HepG2 (cell line): ENCODE results near the gene USP17L5. TPM values are rescaled to one million over a fixed set of nuclear protein-coding genes. Genes with fewer than 3 reads are reported as not detected.
"Not testable (repeated sequence)": the region's sequence is repeated elsewhere in the genome, so short reads cannot be mapped to it uniquely, and the experiment has no call there.

Experiments used
- ATAC-seq: fragments of 200-7000 bp; cut with Tn5 transposase; 3 replicates; pipeline ENCODE4 v1.9.1; 2020; ENCODE audit warnings: mild to moderate bottlenecking, moderate library complexity
- BruUV-seq: library from RNA; stranded (reverse); fragments of 400-500 nt; replicated peaks from 2 replicates; lab custom pipeline; 2021; lab: Mats Ljungman, UMichigan
- CTCF ChIA-PET: fragments of 300-600 bp; formaldehyde crosslinking; extraction: SDS; loops from one replicate; lab custom pipeline; 2021; ENCODE audit warnings: low total read pairs, inconsistent platforms, low intra/inter-chr PET ratio; lab: Yijun Ruan, JAX
- POLR2A ChIA-PET: fragments of 350-600 bp; sonication (Branson Sonifier 250); formaldehyde crosslinking; loops from one replicate; lab custom pipeline; 2020; ENCODE audit warnings: antibody characterized with exemption, inconsistent platforms; lab: Yijun Ruan, JAX
- DNase-seq: peaks from one replicate; pipeline ENCODE4 v3.0.0-alpha.2; 2015; ENCODE audit warnings: low spot score
- FAIRE-seq: peaks from 3 replicates; lab custom pipeline; 2011; peaks lifted over from hg19 to GRCh38; lab: Jason Lieb, UNC
- H2AFZ ChIP-seq: one replicate; pipeline ENCODE4 v1.6.1; 2011; ENCODE audit warnings: low read length, inconsistent platforms
- H3K27ac ChIP-seq: fragments of 300-600 bp; 3 replicates; pipeline ENCODE4 v1.8.0; 2011; ENCODE audit warnings: mixed run types, mild to moderate bottlenecking, mixed read lengths, low read length, inconsistent platforms; ENCODE audit not compliant: insufficient read depth; ENCODE audit errors: extremely low read length
- H3K27me3 ChIP-seq, 2 experiments: fragments of 200-600 bp in 1 of 2; 2 replicates in 1 of 2; 3 replicates in 1 of 2; pipeline versions ENCODE4 v1.6.0 to v1.8.0; 2011; ENCODE audit warnings: low read length in 2 of 2, mild to moderate bottlenecking in 2 of 2, moderate library complexity in 2 of 2, inconsistent platforms in 1 of 2; ENCODE audit not compliant: insufficient read depth in 2 of 2, control insufficient read depth in 1 of 2
- H3K36me3 ChIP-seq, 2 experiments: fragments of 200-600 bp in 1 of 2; replicated peaks in 1 of 2; 2 replicates in 1 of 2; 3 replicates in 1 of 2; pipeline versions ENCODE4 v1.5.1 to v1.8.0; 2011; ENCODE audit warnings: low read length in 2 of 2, inconsistent platforms in 1 of 2; ENCODE audit not compliant: insufficient read depth in 2 of 2, control insufficient read depth in 1 of 2
- H3K4me1 ChIP-seq: 2 replicates; pipeline ENCODE4 v1.5.1; 2012; ENCODE audit warnings: low read length, inconsistent platforms; ENCODE audit not compliant: insufficient read depth
- H3K4me2 ChIP-seq: 2 replicates; pipeline ENCODE4 v1.6.0; 2011; ENCODE audit warnings: low read depth, low read length, inconsistent platforms
- H3K4me3 ChIP-seq, 3 experiments: fragments of 200-600 bp in 1 of 3; sonication (generic), shearing (Covaris generic) in 1 of 3; replicated peaks in 1 of 3; 2 replicates each; pipeline ENCODE4 v1.5.1; 2011 to 2016; ENCODE audit warnings: low read length in 3 of 3, inconsistent platforms in 2 of 3, low read depth in 2 of 3, mild to moderate bottlenecking in 2 of 3, control low read depth in 1 of 3, mixed read lengths in 1 of 3; ENCODE audit not compliant: insufficient read depth in 1 of 3
- H3K79me2 ChIP-seq: one replicate; pipeline ENCODE4 v1.6.1; 2011; ENCODE audit warnings: low read length, inconsistent platforms; ENCODE audit not compliant: insufficient read depth
- H3K9ac ChIP-seq: 2 replicates; pipeline ENCODE4 v1.6.0; 2011; ENCODE audit warnings: mild to moderate bottlenecking, low read depth, low read length, inconsistent platforms; ENCODE audit not compliant: insufficient read depth
- H3K9me3 ChIP-seq: 2 replicates; pipeline ENCODE4 v1.5.1; 2012; ENCODE audit warnings: mild to moderate bottlenecking, low read length
- H4K20me1 ChIP-seq: 2 replicates; pipeline ENCODE4 v1.6.0; 2011; ENCODE audit warnings: inconsistent platforms, mild to moderate bottlenecking, low read length, moderate library complexity; ENCODE audit not compliant: insufficient read depth
- GABPB1 ChIP-seq: IDR thresholded peaks from 2 replicates; pipeline ENCODE4 v1.6.1; 2016; ENCODE audit warnings: mild to moderate bottlenecking, missing genetic modification reagents, moderate library complexity, missing compliant biosample characterization
- KDM2A ChIP-seq: sonication (generic); formaldehyde crosslinking; IDR thresholded peaks from 2 replicates; pipeline ENCODE4 v1.4.0; 2020; ENCODE audit warnings: low read depth, missing genetic modification reagents, borderline replicate concordance
- RAD21 ChIP-seq: fragments of 450-650 bp; formaldehyde crosslinking; IDR thresholded peaks from 2 replicates; pipeline ENCODE4 v1.5.0; 2020; ENCODE audit warnings: mild to moderate bottlenecking
- STAG1 ChIP-seq: sonication (generic); formaldehyde crosslinking; IDR thresholded peaks from 2 replicates; pipeline ENCODE4 v1.4.0; 2020; ENCODE audit warnings: missing genetic modification reagents
- WGBS: methylation state at CpG from one replicate; pipeline ENCODE4 v1.1.6; 2017; ENCODE audit warnings: low lambda C conversion rate; 5-methylcytosine and 5-hydroxymethylcytosine counted together
- in situ Hi-C: cut with HindIII; loops from 2 replicates; pipeline ENCODE4 v1.10.0; 2017; ENCODE audit warnings: low pct_unique_long_range_greater_than_20kb; ENCODE audit not compliant: extremely low pct_ligation_motif_present
- intact Hi-C: fragments of 100-400 bp; cut with micrococcal nuclease; formaldehyde crosslinking; loops from one replicate; pipeline ENCODE4 v1.10.0; 2022; ENCODE audit not compliant: unreplicated experiment
- polyA plus RNA-seq, 8 experiments: library from polyadenylated mRNA; depleted of rRNA in 3 of 8; stranded (reverse) in 7 of 8; unstranded in 1 of 8; fragments of >200 nt; fragmentation: Illumina TruSeq in 4 of 8; extraction: Trizol in 4 of 8; gene quantifications; 2 replicates each; pipeline versions ENCODE4 v1.2.1 to v1.2.3, GENCODE V29; 2011 to 2016; ENCODE audit warnings: low read depth in 4 of 8, missing spikeins in 1 of 8, mixed read lengths in 1 of 8; ENCODE audit not compliant: insufficient read depth in 1 of 8
- total RNA-seq, 5 experiments: library from RNA; depleted of rRNA; stranded (reverse); fragments of >200 nt; fragmentation: Illumina TruSeq; extraction: Trizol; gene quantifications; 2 replicates each; pipeline ENCODE4 v1.2.3, GENCODE V29; 2016; ENCODE audit warnings: low read depth in 1 of 5
- TF ChIP-seq, protein P1 (sequence below): sonication (generic); formaldehyde crosslinking; IDR thresholded peaks from 2 replicates; pipeline ENCODE4 v1.4.0; 2020; ENCODE audit warnings: missing genetic modification reagents
- TF ChIP-seq, protein P2 (sequence below): sonication (generic); formaldehyde crosslinking; IDR thresholded peaks from 2 replicates; pipeline ENCODE4 v1.5.0; 2020; ENCODE audit warnings: mild to moderate bottlenecking, missing genetic modification reagents, moderate library complexity
- TF ChIP-seq, protein P3 (sequence below): sonication (generic); formaldehyde crosslinking; IDR thresholded peaks from 2 replicates; pipeline ENCODE4 v1.5.1; 2020; ENCODE audit warnings: mild to moderate bottlenecking, missing genetic modification reagents, moderate library complexity

Gene USP17L5
- total and polyA plus RNA-seq, 2 of the 13 experiments (the other 11 are each of a cell fraction or from before 2014, with no cell fraction given): not detected

DNA sequence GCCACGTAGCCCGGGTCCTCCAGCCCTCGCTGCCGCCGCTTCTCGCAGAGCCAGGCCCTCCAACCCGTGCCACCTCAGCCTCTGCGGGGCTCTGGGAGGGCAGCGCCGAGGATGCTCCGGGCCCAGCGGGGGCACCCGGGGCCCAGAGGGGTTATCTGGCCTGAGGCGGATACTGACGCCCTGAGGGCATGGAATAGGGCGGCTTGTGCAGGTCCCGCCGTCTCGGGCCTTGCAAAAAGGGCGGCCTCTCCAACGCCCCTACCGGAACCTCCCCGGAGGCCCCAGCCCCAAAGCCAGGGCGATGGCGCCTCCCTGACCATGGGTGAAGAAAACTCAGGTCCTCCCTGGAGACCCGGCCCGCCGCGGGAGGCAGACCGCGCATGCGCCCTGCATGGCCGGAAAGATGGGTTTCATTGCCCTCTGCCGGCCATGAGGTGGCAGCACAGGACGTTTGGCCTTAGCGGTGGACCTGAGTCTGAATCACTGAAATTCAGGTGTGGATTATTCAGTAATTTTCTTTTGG, 41.9 kb downstream of the USP17L5 start:
- H3K79me2 ChIP-seq, in situ Hi-C loops, H3K9me3 ChIP-seq, DNase-seq, intact Hi-C loops, H3K27me3 ChIP-seq, POLR2A ChIA-PET, H4K20me1 ChIP-seq, H3K27ac ChIP-seq, FAIRE-seq, CTCF ChIA-PET, H3K9ac ChIP-seq, H3K36me3 ChIP-seq, H2AFZ ChIP-seq, H3K4me1 ChIP-seq, BruUV-seq: not testable (repeated sequence)
- WGBS: 27% methylated on average over 19 of the region's 36 CpGs
- peak overlapping the region; percentile 55; the same call in 1 of the 2 replicates for H3K4me2 ChIP-seq
- H3K4me3 ChIP-seq: peak overlapping the region in 1 of 3 experiments; percentile 35; a peak in 1 of 6 replicates
- ATAC-seq: peak; percentile 50; the same call in 2 of the 3 replicates
- peak; percentile 38; the same call in 1 of the 2 replicates for TF ChIP-seq RAD21 (CRISPR knock-in tag)
- TF ChIP-seq, protein P1, sequence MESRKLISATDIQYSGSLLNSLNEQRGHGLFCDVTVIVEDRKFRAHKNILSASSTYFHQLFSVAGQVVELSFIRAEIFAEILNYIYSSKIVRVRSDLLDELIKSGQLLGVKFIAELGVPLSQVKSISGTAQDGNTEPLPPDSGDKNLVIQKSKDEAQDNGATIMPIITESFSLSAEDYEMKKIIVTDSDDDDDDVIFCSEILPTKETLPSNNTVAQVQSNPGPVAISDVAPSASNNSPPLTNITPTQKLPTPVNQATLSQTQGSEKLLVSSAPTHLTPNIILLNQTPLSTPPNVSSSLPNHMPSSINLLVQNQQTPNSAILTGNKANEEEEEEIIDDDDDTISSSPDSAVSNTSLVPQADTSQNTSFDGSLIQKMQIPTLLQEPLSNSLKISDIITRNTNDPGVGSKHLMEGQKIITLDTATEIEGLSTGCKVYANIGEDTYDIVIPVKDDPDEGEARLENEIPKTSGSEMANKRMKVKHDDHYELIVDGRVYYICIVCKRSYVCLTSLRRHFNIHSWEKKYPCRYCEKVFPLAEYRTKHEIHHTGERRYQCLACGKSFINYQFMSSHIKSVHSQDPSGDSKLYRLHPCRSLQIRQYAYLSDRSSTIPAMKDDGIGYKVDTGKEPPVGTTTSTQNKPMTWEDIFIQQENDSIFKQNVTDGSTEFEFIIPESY (CRISPR knock-in tag): peak; percentile 43; the same call in 1 of the 2 replicates
- TF ChIP-seq STAG1 (CRISPR knock-in tag): peak; percentile 55
- TF ChIP-seq KDM2A (CRISPR knock-in tag): peak; percentile 26; the same call in 1 of the 2 replicates
- TF ChIP-seq, protein P2, sequence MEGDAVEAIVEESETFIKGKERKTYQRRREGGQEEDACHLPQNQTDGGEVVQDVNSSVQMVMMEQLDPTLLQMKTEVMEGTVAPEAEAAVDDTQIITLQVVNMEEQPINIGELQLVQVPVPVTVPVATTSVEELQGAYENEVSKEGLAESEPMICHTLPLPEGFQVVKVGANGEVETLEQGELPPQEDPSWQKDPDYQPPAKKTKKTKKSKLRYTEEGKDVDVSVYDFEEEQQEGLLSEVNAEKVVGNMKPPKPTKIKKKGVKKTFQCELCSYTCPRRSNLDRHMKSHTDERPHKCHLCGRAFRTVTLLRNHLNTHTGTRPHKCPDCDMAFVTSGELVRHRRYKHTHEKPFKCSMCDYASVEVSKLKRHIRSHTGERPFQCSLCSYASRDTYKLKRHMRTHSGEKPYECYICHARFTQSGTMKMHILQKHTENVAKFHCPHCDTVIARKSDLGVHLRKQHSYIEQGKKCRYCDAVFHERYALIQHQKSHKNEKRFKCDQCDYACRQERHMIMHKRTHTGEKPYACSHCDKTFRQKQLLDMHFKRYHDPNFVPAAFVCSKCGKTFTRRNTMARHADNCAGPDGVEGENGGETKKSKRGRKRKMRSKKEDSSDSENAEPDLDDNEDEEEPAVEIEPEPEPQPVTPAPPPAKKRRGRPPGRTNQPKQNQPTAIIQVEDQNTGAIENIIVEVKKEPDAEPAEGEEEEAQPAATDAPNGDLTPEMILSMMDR (CRISPR knock-in tag): peak; percentile 51
- TF ChIP-seq, protein P3, sequence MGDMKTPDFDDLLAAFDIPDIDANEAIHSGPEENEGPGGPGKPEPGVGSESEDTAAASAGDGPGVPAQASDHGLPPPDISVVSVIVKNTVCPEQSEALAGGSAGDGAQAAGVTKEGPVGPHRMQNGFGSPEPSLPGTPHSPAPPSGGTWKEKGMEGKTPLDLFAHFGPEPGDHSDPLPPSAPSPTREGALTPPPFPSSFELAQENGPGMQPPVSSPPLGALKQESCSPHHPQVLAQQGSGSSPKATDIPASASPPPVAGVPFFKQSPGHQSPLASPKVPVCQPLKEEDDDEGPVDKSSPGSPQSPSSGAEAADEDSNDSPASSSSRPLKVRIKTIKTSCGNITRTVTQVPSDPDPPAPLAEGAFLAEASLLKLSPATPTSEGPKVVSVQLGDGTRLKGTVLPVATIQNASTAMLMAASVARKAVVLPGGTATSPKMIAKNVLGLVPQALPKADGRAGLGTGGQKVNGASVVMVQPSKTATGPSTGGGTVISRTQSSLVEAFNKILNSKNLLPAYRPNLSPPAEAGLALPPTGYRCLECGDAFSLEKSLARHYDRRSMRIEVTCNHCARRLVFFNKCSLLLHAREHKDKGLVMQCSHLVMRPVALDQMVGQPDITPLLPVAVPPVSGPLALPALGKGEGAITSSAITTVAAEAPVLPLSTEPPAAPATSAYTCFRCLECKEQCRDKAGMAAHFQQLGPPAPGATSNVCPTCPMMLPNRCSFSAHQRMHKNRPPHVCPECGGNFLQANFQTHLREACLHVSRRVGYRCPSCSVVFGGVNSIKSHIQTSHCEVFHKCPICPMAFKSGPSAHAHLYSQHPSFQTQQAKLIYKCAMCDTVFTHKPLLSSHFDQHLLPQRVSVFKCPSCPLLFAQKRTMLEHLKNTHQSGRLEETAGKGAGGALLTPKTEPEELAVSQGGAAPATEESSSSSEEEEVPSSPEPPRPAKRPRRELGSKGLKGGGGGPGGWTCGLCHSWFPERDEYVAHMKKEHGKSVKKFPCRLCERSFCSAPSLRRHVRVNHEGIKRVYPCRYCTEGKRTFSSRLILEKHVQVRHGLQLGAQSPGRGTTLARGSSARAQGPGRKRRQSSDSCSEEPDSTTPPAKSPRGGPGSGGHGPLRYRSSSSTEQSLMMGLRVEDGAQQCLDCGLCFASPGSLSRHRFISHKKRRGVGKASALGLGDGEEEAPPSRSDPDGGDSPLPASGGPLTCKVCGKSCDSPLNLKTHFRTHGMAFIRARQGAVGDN (CRISPR knock-in tag): peak; percentile 19; the same call in 1 of the 2 replicates
- peak; percentile 82 for TF ChIP-seq GABPB1 (CRISPR knock-in tag)
